ENCODE measurements around the gene ROBO3. TPM values are rescaled to one million over a fixed set of nuclear protein-coding genes. Genes with fewer than 3 reads are reported as not detected.
A peak's percentile ranks its signal among the peaks of the same experiment; 100 is the strongest.

ROBO3 gene
- total and polyA plus RNA-seq, 10 donors = 13.2 to 43.2 (median 25.4) TPM

DNA sequence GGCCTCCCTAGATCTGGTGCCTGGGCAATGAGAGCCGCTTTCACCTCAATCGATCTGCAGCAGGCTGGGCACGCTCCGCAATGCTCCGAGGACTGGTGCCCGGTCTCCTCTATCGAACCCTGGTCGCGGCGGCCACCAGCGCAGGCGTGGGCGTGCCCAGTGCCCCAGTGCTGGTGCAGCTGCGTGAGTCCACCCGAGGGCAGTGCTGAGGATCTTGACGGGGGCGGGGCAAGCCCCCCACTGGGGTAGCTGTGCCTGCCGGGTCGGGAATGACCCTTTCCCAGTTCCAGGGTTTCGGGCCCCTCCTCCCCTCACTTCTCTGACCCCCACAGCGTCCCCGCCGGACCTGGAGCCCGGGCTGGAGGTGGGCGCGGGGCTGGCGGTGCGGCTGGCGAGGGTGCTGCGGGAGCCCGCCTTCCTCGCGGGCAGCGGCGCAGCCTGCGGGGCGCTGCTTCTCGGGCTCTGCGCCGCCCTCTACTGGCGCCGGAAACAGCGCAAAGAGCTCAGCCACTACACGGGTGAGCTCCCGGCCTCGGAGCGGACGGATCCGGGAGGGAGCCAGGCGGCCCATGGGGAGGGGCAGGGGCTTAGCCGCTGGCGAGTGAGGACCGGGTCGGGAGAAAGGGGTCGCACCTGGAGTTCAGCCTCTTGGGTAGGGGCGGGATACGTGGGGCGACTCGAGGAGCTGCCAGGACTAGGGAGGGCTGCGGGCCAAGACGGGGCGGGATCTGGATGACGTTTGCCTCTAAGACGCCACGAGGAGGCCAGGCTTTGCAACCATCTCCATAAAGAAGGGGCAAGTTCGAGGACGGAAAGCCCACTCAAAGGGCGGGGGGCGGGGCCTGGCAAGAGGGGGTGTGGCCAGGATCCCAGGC is 10.9 kb downstream of the ROBO3 start:
- 1 to 2% (median 1%) methylated on average over 21 to 69 of the region's 69 CpGs for WGBS, 5 donors
- Histone ChIP-seq H3K27ac (peak overlapping the region; percentile 62 to 90 (median 88)), H3K27me3 (replicated peaks in 1 of 7) (peaks cover 0 to 82% (median 9%) of the 10 kb centered on the region in 7 donors), H3K36me3 (no peaks in the 10 kb centered on the region), H3K4me1 (peaks cover 13 to 55% (median 38%) of the 10 kb centered on the region in 6 donors), H3K4me3 (peak overlapping the region; percentile 40 to 80 (median 50)), H3K9me3 (no peaks in the 10 kb centered on the region)
- intact Hi-C loops (cut with DNase I; ENCODE audit: low total_unique reads) = no loop called here
- DNase-seq = peak; percentile 95
- TF ChIP-seq POLR2AphosphoS5 (IDR thresholded peaks at IDR 0.05) (peak; percentile 86 to 91 (median 88)), POLR2A (IDR thresholded peaks at IDR 0.05) (no peak)
- TF ChIP-seq, protein P1, sequence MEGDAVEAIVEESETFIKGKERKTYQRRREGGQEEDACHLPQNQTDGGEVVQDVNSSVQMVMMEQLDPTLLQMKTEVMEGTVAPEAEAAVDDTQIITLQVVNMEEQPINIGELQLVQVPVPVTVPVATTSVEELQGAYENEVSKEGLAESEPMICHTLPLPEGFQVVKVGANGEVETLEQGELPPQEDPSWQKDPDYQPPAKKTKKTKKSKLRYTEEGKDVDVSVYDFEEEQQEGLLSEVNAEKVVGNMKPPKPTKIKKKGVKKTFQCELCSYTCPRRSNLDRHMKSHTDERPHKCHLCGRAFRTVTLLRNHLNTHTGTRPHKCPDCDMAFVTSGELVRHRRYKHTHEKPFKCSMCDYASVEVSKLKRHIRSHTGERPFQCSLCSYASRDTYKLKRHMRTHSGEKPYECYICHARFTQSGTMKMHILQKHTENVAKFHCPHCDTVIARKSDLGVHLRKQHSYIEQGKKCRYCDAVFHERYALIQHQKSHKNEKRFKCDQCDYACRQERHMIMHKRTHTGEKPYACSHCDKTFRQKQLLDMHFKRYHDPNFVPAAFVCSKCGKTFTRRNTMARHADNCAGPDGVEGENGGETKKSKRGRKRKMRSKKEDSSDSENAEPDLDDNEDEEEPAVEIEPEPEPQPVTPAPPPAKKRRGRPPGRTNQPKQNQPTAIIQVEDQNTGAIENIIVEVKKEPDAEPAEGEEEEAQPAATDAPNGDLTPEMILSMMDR (IDR thresholded peaks at IDR 0.05 in 8 of 11, conservative IDR thresholded peaks at IDR 0.05 in 3 of 11) = peak in 10 of 11 experiments; percentile 54 to 84 (median 70)

DNA sequence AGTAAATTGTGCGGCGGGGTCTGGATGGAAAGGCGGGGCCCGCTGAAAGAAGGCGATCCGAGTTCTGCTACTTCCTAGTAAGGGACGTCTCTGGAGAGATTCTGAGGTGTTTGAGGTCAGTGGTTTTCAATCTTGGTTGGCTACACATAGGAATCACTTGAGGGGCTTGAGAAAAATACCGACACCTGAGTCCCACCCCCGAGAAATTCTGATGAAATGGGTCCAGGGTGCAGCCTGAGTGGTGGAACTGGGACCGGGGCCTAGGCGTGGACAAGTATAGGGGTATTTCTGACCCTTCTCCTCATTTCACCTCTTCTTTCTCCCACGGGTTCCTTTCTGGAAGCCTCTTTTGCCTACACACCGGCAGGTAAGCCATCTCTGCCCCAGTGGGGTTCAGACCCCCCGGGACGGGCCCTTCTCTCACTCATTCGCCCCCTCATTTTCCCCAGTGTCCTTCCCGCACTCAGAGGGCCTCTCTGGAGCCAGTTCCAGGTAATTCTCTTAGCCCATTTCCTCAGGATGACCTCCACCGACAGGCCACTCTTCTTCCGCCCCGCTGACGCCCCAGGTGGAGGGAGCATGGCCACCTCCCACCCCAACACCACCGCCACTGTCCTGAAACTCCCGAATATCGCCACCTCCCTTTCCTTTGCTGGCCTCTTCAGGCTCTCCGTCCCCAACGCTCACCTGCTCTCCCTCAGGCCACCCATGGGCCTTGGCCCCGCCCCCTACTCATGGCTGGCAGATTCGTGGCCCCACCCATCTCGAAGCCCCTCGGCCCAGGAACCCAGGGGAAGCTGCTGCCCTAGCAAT is 11.8 kb downstream of the ROBO3 start:
- 8 to 15% (median 14%) methylated on average over 30 of the region's 30 CpGs for WGBS, 5 donors
- DNase-seq = peak; percentile 80
- Histone ChIP-seq H3K4me1 (peaks cover 13 to 59% (median 39%) of the 10 kb centered on the region in 6 donors), H3K4me3 (peak overlapping the region; percentile 40 to 80 (median 50)), H3K27ac (peak overlapping the region; percentile 62 to 90 (median 88)), H3K9me3 (no peaks in the 10 kb centered on the region), H3K27me3 (replicated peaks in 1 of 7) (peaks cover 0 to 74% (median 8%) of the 10 kb centered on the region in 7 donors), H3K36me3 (no peaks in the 10 kb centered on the region)
- TF ChIP-seq, protein P1 (IDR thresholded peaks at IDR 0.05 in 8 of 11, conservative IDR thresholded peaks at IDR 0.05 in 3 of 11) = no peak
- TF ChIP-seq POLR2AphosphoS5 (IDR thresholded peaks at IDR 0.05) = peak; percentile 32 to 67 (median 50)
- intact Hi-C loops (cut with DNase I; ENCODE audit: low total_unique reads) = no loop called here

DNA sequence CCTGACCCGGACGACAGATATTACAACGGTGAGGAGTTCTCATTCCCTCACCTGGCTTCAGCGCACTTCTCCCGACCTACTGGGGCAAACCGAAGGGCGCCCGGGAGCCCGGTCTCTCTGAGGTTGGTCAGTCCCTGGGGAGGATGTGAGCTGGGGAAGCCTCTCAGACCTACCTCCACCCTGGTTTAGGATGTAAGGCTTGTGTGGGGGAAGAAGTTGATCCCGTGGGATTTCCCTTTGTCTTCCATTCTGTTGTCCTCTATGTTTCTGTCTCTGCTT is 12.3 kb downstream of the ROBO3 start:
- DNase-seq = peak; percentile 69
- H3K27ac ChIP-seq = peak overlapping the region in 6 of 8 donors; percentile 19 to 90 (median 86)

More for the DNA sequence above, 12.3 kb downstream of the ROBO3 start:
- peaks cover 0 to 69% (median 4%) of the 10 kb centered on the region in 7 donors for H3K27me3 ChIP-seq (replicated peaks in 1 of 7)
- no peaks in the 10 kb centered on the region for H3K9me3 ChIP-seq
- TF ChIP-seq, protein P1 (IDR thresholded peaks at IDR 0.05 in 8 of 11, conservative IDR thresholded peaks at IDR 0.05 in 3 of 11) = no peak
- peak; percentile 5 to 46 (median 26) for TF ChIP-seq POLR2AphosphoS5 (IDR thresholded peaks at IDR 0.05)
- no peak for TF ChIP-seq POLR2A (IDR thresholded peaks at IDR 0.05)
- 36 to 49% (median 42%) methylated on average over 10 of the region's 10 CpGs for WGBS, 5 donors
- peaks cover 13 to 63% (median 42%) of the 10 kb centered on the region in 6 donors for H3K4me1 ChIP-seq
- H3K36me3 ChIP-seq = no peaks in the 10 kb centered on the region
- H3K4me3 ChIP-seq = peak overlapping the region in 7 of 8 donors; percentile 40 to 80 (median 50)
- intact Hi-C loops (cut with DNase I; ENCODE audit: low total_unique reads) = no loop called here

Data from spleen (tissue), 11 donors.